OCI-LY7 (cell line): Measurements from ENCODE around the gene DKK3.

Experiments
- EZH2phosphoT487 ChIP-seq: fragments of 200-600 bp; sonication (generic); IDR thresholded peaks from 2 replicates; pipeline ENCODE4 v1.6.1; 2018; ENCODE audit warnings: low read depth, borderline replicate concordance, mild to moderate bottlenecking, mixed run types, antibody characterized with exemption, low read length, moderate library complexity, mixed read lengths
- TF ChIP-seq, protein P1 (sequence below): fragments of 200-600 bp; sonication (generic); conservative IDR thresholded peaks from 2 replicates; pipeline ENCODE4 v1.5.1; 2014; ENCODE audit warnings: mild to moderate bottlenecking, antibody characterized with exemption, low read length, moderate library complexity, mixed read lengths

DNA sequence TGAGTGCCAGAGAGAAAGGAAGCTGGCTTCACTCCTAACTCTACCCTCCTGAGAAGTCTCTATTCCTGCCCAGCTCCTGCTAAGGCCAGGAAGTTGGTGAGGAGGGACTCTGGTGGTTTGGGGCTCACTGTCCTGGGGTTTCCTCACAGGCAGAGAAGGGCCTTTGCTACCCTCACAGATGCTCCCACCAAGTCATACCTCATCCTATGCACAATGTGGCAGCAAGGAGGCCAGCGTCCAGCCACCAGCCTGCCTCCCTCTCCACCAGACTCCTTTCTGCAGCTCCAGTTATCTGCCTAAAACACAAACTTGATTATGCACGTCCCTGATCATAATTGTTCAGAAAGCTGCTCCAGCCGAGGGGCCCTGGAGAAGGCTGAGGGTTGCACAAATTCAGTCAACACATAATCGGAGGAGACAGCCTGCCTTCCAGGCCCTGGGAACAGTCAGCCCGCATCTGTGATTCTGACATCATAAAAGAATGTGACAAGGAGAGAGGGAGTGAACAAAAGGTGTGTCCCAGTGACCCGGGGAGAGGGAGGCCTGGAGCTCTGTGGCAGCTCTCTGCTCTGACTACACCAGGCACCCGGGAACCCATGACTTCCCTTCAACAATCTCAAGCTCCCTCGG is 28.8 kb downstream of the DKK3 start:
- TF ChIP-seq, protein P1, sequence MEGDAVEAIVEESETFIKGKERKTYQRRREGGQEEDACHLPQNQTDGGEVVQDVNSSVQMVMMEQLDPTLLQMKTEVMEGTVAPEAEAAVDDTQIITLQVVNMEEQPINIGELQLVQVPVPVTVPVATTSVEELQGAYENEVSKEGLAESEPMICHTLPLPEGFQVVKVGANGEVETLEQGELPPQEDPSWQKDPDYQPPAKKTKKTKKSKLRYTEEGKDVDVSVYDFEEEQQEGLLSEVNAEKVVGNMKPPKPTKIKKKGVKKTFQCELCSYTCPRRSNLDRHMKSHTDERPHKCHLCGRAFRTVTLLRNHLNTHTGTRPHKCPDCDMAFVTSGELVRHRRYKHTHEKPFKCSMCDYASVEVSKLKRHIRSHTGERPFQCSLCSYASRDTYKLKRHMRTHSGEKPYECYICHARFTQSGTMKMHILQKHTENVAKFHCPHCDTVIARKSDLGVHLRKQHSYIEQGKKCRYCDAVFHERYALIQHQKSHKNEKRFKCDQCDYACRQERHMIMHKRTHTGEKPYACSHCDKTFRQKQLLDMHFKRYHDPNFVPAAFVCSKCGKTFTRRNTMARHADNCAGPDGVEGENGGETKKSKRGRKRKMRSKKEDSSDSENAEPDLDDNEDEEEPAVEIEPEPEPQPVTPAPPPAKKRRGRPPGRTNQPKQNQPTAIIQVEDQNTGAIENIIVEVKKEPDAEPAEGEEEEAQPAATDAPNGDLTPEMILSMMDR: no peak
- TF ChIP-seq EZH2phosphoT487: no peak
